PC-9 (cell line): ENCODE results near the gene RNF141.

Experiments
- CTCF ChIP-seq: fragments of 200-600 bp; sonication (generic); conservative IDR thresholded peaks from 2 replicates; pipeline ENCODE4 v1.6.1; 2017; ENCODE audit warnings: mixed run types, antibody characterized with exemption, mild to moderate bottlenecking, moderate library complexity
- EZH2 ChIP-seq: fragments of 200-600 bp; sonication (generic); IDR thresholded peaks from 2 replicates; pipeline ENCODE4 v1.8.0; 2017; ENCODE audit warnings: antibody characterized with exemption, low read depth

GRCh38 chr11:10567446-10567845 lies 26.5 kb upstream of the RNF141 start:
- TF ChIP-seq EZH2 (no peak), CTCF (no peak)
